GM13976 (cell line): Measurements from ENCODE around the gene ARID5B.

ENCODE experiments used
- DNase-seq: peaks from one replicate; pipeline ENCODE4 v3.0.0; 2012; ENCODE audit warnings: low spot score
- CTCF ChIP-seq: IDR thresholded peaks from 2 replicates; pipeline ENCODE4 v1.5.1; 2012; ENCODE audit warnings: borderline replicate concordance, mild to moderate bottlenecking; ENCODE audit not compliant: insufficient read depth; ENCODE audit errors: extremely low read depth, missing control alignments, control extremely low read depth
- in situ Hi-C: fragments of 300-500 bp; cut with MboI; formaldehyde crosslinking; loops from one replicate; pipeline ENCODE4 v1.12.0; 2022; ENCODE audit warnings: low sequenced_read_pairs, mixed read lengths, inconsistent platforms; ENCODE audit not compliant: unreplicated experiment

Gene ARID5B

GRCh38 chr10:61887772-61888171, 13.7 kb upstream of the ARID5B start:
- in situ Hi-C loops = no loop called here
- no peak for DNase-seq
- TF ChIP-seq CTCF = no peak

GRCh38 chr10:61888744-61889143, 12.8 kb upstream of the ARID5B start:
- DNase-seq = no peak

GRCh38 chr10:61890430-61890829, 11.1 kb upstream of the ARID5B start:
- no peak for TF ChIP-seq CTCF
- DNase-seq = no peak
- in situ Hi-C loops = loop anchor here (10.0 kb wide), 1 partner anchor 354 kb away; no protein-coding TSS in a partner anchor

More at GRCh38 chr10:61888744-61889143, 12.8 kb upstream of the ARID5B start:
- in situ Hi-C loops = no loop called here
- TF ChIP-seq CTCF = no peak

GRCh38 chr10:61890881-61891409, 10.6 kb upstream of the ARID5B start:
- in situ Hi-C loops = loop anchor here (10.0 kb wide), 1 partner anchor 354 kb away; no protein-coding TSS in a partner anchor
- DNase-seq = no peak
- no peak for TF ChIP-seq CTCF

GRCh38 chr10:61891906-61892585, 9.5 kb upstream of the ARID5B start:
- in situ Hi-C loops = loop anchor here (10.0 kb wide), 1 partner anchor 353 kb away; no protein-coding TSS in a partner anchor
- no peak for TF ChIP-seq CTCF
- no peak for DNase-seq

GRCh38 chr10:61892961-61893360, 8.5 kb upstream of the ARID5B start:
- no peak for DNase-seq
- in situ Hi-C loops = loop anchor here (10.0 kb wide), 1 partner anchor 352 kb away; no protein-coding TSS in a partner anchor
- TF ChIP-seq CTCF = no peak
